GM19193 (cell line): ENCODE measurements around the gene FOSL2.

ENCODE experiments used
- POLR2A ChIP-seq: IDR thresholded peaks from 4 replicates; pipeline ENCODE4 v1.6.1; 2011; ENCODE audit not compliant: insufficient read depth, insufficient read length; ENCODE audit errors: extremely low read depth

Gene FOSL2

DNA sequence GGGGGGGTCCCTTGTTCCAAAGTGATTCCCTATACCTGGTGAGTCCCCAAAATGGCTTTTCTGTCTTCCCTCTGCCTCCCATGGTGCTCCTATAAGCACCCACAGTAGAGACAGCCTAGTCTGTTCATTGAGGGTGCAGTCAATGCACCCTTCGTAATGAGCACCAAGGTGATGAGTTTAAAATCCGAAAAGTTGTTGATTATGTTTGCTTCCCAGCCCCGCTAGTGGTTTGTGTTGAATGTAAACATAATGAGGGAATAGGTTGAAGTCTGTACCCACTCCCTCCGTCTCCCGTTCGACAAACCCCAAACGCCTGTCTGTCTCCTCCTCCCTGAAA, 2.3 kb downstream of the FOSL2 start:
- TF ChIP-seq POLR2A = no peak

DNA sequence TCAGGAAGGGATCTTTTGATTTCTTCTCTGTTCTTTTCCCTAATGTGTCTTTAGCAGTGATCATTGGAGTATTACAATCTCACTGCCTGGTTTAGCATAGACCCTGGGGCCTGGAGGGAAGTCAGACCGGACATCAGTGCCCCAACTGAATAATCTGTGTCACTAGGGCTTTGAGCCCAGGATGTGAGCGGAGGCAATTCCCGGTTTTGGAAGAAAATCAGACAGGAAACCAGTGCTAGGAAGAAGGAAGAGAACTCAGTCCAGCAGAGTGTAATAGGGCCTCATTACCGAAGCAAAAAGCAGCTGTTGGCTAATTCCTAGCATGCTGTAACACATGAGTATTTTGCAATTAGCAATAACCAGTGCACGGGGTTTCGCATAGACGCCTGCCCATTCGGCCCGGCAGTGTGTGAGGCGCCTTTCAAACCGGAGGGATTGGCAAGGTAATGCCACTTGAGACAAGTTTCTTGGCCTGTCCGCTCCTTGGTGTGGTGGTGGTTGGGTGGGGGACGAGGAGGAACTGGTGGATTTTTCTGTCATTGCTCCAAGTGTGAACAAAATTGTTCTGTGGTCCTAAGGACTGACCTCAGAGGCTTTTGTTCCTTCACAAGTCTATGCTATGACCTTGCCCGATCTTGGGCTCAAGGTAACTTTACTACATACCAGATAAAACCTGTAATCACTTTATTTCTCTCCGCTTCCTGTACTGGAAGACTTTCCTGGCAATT, 2.8 kb downstream of the FOSL2 start:
- no peak for TF ChIP-seq POLR2A

DNA sequence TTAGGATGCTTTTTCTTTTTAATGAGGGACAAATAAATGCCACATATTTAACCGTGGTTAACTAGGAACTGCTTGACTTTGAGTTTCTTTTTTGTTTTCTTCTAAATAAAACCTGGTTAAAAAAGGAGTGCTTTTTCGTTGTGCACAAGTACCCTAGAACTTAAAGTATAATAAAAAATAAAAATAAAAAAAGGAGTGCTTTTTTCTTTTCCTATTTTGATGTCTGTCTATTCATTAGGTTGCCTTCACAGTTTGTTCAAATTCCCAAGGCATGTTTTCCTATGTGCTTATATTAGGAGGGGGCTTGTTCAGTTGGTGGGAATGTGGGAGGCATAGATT, 4.4 kb downstream of the FOSL2 start:
- no peak for TF ChIP-seq POLR2A

DNA sequence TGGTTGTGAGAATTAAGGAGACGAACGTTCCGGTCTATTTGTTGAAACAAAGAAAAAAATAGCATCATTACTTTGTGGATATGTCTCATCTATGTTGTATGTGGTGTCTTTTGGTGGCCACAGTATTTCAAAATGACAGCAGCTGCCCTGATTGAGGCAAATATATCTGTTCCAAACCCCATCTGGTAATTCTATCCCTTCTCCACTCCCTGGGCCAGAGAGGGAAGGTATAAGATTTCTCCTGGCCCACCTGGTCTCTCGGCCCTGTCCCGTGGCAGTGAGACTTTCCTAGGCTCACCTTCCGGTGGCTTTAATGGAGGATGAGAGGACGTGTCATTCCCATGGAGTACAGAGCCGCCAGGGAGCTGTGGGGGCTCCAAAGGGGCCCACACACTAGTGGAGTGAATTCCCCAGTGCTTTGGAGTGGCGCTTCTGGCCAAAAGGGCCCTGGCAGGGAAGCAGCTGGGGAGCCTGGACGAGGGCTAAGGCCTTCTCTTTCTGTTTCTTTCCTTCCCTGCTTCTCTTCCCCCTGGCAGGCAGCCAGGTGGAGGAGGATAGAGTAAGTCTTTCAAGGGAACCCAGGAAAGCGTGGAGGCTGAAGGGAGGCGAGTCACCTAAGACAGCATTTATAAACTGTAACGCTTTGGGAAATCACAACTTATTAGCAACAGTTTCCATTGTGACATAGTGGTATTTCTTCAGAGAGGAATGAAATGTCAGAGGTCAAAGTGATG, 5.6 kb downstream of the FOSL2 start:
- TF ChIP-seq POLR2A = no peak

DNA sequence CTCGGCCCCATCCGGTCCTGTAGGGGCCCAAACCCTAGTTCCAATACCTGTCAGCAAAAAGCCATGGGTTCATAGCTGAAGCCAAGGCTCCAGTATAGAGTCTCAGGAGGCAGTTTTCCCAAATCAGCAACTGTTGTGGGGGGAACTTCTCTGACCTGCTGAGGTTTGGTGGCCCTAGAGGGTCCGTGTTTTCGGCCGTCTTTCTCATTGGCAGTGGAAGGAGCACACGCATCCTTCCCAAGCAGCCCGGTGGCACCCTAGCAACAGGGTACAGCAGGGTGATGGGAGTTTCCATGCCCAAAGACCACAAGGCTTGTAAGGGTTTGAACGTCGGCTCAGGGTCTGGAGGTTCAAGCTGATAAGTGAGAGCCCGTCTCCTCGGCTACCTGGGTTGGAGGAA, 6.6 kb downstream of the FOSL2 start:
- no peak for TF ChIP-seq POLR2A

DNA sequence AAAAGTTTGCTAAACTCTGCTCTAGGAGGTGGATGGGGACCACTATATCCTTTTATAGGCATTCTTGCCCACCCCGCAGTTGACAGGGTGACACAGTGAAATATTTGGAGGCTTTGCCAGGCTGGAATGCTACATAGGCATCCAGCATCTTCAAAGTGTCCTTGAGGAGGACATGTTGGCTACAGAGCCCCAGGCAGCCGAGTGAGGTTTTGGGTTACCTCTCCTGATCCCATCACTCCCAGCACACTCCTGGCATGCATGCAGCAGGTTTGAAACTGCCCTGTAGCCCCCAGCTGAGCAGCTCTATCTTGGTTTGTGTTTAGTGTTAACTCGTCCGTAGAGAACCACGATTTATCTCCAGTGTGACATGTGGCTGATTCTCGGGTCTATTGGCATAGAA, 7.3 kb downstream of the FOSL2 start:
- TF ChIP-seq POLR2A = no peak

DNA sequence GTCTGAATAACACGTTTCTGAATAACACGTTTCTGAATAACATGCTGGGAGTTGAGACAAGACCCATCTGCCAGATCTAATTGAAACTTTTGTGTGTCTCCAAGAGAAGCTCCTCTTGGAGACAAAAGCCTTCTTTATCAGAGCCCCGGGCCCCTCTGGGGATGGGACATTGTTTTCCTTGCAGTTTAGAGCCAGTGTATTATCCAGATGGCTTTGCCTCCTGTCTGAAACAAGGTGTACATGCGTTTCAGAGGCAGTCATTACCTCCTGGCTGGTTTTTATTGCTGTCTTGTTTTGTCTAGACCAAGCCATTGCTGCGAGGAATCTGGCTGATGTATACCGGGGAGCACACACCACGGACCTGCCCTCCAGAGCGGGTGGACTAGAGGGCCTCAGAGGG, 7.8 kb downstream of the FOSL2 start:
- TF ChIP-seq POLR2A = no peak

DNA sequence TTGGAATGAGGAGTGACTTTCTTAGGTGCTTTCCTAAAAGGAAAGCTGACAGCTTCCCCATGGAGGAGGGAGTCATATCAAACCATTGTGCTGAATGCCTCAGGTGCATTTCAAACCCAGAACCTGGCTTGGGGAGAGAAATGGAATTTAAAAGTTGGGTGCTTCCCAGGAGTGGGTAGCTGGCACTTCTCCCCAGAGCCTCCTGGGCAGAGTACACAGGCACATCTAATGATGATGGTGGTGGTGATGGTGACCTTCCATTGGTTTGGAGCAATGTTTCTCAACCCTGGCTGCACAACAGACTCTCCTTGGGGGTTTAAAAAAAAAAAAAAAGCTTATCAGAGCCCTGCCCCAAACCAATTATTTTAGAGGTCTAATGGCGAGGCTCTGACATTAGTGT, 8.3 kb downstream of the FOSL2 start:
- TF ChIP-seq POLR2A = no peak

DNA sequence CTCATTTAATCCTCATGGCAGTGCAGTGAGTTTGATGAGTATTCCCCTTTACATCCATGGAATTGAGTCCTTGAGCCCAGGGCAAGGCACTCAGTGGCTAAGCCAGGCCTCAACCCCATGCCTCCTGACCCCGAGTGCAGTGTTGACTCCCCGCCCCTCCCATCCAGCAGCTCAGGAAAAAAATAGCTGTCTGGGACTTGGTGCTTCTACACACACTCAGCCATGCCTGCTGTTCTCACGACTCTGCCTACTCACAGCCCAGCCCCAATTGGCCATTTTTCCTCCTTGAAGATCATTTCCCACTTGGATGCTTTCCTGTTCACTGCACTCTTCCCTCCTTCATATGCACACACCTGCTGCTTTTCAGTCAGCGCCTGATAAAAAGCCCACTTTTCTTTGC, 8.8 kb downstream of the FOSL2 start:
- no peak for TF ChIP-seq POLR2A

DNA sequence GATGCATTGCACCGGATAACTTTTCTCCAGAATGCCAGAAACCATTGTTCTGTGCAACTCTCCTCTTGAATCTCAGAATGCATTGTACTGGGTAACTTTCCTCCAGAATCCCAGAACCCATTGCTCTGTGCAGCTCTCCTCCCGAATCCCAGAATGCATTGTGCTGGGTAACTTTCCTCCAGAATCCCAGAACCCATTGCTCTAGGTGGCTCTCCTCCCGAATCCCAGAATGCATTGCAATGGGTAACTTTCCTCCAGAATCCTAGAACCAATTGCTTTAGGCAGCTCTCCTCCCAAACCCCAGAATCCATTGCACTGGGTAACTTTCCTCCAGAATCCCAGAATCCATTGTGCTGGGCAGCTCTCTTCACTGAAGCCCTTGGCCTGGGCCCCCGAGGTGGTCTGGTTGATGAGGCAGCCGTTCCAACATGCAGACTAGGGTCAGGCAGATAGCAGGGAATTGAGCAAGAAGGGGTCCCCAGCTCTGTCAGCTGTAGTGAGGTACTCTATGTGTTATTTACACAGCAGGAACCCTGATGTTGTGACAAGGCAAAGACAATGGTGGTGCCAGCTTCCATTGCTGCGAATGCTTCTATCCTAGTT, 9.4 kb downstream of the FOSL2 start:
- TF ChIP-seq POLR2A = no peak

DNA sequence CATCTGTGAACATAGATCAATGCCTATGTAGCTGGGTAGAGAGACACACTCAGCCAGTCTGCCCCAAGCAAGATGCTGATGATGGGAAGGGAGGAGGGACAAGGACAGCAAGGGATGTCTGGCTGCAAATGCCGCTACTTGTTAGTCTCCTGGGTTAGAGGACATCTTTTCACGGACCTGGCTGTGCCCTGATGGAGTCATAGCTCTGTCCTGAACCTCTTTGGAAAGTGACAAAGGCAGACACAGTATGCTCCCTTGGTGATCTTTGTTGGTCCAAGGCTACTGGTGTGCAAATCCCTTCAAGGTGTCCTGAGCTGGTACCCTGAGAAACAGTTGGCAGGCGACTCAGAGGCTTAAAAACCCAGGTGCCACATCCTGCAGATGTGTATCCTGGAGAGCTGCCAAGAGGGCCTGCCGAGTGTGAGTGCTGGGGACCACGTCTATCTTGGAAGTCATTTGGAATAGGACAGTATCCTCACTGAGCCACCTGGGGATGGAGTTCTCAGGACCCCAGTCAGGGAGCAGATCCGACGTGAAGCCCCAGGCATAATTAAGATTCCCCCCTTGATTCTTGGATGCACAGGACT, 10.8 kb downstream of the FOSL2 start:
- TF ChIP-seq POLR2A = no peak

DNA sequence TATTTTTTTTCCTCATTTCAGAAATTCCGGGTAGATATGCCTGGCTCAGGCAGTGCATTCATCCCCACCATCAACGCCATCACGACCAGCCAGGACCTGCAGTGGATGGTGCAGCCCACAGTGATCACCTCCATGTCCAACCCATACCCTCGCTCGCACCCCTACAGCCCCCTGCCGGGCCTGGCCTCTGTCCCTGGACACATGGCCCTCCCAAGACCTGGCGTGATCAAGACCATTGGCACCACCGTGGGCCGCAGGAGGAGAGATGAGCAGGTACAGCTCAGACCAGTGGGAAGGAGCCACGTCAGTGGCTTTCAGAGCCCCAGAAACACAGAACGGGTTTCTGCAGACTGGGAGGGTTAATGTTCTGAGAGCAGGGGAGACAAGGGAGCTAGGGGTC, 11.4 kb downstream of the FOSL2 start:
- TF ChIP-seq POLR2A = no peak

DNA sequence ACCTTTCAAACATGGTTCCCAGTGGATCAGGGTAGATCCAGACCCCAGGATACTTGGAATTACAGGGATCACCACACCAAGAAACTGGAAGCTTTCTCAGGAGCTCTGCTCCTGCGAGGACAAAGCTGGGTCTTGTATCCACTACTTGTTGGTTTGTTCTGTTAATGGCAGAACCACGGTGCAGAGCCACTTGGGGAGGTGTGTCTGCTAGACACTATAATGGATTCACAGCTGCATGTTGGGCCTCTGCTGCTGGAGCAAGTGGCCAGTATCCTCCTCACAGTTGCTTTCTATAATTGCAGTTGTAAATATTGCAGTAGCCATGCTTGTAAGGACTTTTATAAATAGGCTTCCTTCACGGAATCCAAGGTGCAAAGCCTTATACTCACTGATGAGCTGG, 12.9 kb downstream of the FOSL2 start:
- TF ChIP-seq POLR2A = no peak

DNA sequence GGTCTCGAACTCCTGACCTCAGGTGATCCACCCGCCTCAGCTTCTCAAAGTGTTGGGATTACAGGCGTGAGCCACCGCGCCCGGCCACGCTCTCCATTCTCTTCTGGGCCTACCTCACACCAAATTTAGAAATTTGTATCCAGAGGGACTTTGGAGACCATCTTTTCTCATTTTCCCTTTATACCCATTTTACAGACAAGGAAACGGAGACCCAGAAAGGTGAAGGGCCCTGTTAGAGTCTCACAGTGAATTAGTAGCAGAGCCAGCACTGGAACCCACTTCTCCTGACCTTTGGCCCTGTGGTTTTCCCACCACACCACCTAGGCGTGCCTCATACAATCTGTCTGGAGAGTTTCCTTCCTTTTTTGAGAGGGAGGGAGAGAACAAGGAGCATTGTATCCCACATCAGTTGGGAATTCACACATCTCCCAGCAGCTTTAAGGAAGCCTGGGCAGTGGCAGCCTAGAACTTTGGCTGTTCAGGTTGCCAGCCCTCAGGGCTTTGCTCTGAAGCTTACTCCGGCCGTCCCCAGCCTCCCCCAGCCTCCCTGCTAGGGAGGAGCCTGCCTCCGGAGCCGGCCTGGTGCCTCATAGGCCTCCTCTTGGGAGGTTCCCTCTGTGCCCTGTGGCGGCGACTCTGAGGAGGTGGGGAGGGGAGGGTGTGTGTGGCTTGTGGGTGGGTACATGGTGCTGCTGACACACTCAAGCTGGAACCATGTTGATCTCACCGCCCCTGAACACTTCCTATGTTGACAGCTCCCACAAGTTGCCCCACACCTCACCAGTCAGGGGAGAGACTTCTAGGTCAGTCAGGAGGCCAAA, 13.8 kb downstream of the FOSL2 start:
- TF ChIP-seq POLR2A = no peak
